ENCODE measurements around the gene CRTC2. TPM values are rescaled to one million over a fixed set of nuclear protein-coding genes. Genes with fewer than 3 reads are reported as not detected.
A peak's percentile ranks its signal among the peaks of the same experiment; 100 is the strongest.

CRTC2 gene
- total and polyA plus RNA-seq, 2 of the 4 experiments (the other 2 are of a cell fraction): 2.7 to 20.1 TPM

DNA sequence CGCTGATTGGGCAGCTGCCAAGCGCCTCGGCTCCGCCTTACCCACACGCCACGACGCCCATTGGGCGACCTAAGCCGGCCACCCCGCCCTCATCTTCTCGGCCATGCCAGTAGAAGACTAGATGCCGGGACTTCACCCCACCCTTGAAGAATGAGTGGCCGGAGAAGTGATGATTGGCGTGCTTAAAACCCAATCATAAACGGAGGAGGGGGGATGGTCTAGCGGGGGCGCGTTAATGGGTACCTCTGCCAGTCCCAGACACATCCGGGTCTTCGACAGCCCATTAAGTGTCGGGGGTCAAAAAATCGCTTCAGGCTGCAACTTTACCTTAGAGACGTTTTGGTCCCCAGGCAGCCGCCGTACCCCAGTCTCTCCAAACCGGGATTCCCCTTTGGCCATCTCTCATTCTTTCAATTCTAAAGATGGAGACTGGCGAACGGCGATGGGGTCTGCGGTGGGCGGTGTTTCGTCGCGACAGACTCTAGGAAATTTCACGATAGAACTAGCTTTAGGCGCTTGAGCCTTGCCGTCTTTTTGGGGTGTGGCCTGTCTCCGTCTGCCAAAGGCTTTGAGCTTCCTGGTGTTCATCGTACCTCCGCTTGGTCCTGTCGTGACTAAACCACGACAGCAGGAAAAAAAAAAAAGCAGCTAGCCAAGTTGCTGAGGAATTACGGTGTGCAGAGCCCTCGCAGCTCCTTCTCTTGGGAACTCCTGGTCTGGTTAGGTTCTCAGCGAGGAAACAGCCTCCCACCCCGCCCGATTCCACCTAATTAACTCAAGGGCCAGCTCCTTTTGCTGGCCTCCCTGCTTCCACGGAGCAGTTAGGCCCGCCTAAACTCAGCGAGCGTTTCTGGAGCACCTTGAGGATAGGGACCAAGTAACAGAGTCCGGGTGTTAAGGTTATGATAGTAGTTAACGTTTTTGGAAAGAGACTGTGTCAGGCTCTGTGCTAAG is 35.2 kb downstream of the CRTC2 start, which contains the start of gene GATAD2B:
TSS of gene GATAD2B (minus strand) at position 1 of the 954 bp plus-strand sequence. CDS start 94,625 bp downstream, outside the sequence.
- in situ Hi-C loops (cut with MboI; ENCODE audit: low sequenced_read_pairs) (no loop called here), dilution Hi-C loops (cut with HindIII; ENCODE audit: low sequenced_read_pairs, unreplicated experiment) (loop anchor here (25.0 kb wide), 1 partner anchor 111 kb away; no protein-coding TSS in a partner anchor), intact Hi-C loops (cut with micrococcal nuclease) (loop anchor here (5.0 to 10.0 kb wide), 2 partner anchors 41 to 128 kb away; no protein-coding TSS in a partner anchor)
- Histone ChIP-seq H3K9ac (ENCODE audit: low read depth, low read length) (peak within 1 kb of the TSS; percentile 92), H3K79me1 (ENCODE audit: low read depth in 1 of 2, low read length in 2 of 2) (peaks cover 8 to 50% of the 10 kb centered on the region in 2 experiments; a peak in 3 of 4 replicates), H3K4me1 (ENCODE audit: control insufficient read depth, insufficient read depth, low read length) (peaks cover 11% of the 10 kb centered on the region), H3K56ac (ENCODE audit: extremely low read depth, insufficient read depth, low read length) (peak within 1 kb of the TSS; percentile 89), H2AK5ac (ENCODE audit: low read depth, low read length) (peak within 1 kb of the TSS; percentile 63), H2BK15ac (ENCODE audit: low read depth, low read length) (peak within 1 kb of the TSS; percentile 80; the same call in 1 of the 3 replicates), H3K4me2 (ENCODE audit: low read depth, low read length) (peak within 1 kb of the TSS; percentile 82), H3K4ac (ENCODE audit: low read depth, low read length) (peak within 1 kb of the TSS; percentile 93), H3K36me3 (ENCODE audit: control insufficient read depth, insufficient read depth, low read length) (no peaks in the 10 kb centered on the region), H4K20me1 (ENCODE audit: insufficient read depth, low read length) (peaks cover 38% of the 10 kb centered on the region), H4K5ac (ENCODE audit: low read depth, low read length) (peak within 1 kb of the TSS; percentile 81), H3K9me3 (ENCODE audit: control insufficient read depth, insufficient read depth, low read length) (no peaks in the 10 kb centered on the region), H2AFZ (replicated peaks; ENCODE audit: low read length, poor library complexity) (peak within 1 kb of the TSS; percentile 94), H2AK9ac (replicated peaks; ENCODE audit: low read depth, low read length, poor library complexity) (peak within 1 kb of the TSS; percentile 97), H3K14ac (replicated peaks; ENCODE audit: low read depth, low read length) (peak within 1 kb of the TSS; percentile 97), H3K27ac (ENCODE audit: insufficient read depth, low read length) (peak within 1 kb of the TSS; percentile 83), H3K9me1 (ENCODE audit: insufficient read depth, low read length) (peaks cover 9% of the 10 kb centered on the region; the same call in 1 of the 2 replicates), H2BK5ac (ENCODE audit: low read depth, low read length, poor library complexity, severe bottlenecking) (peak within 1 kb of the TSS; percentile 74), H4K8ac (ENCODE audit: low read depth in 2 of 2, low read length in 2 of 2) (peak within 1 kb of the TSS; percentile 93 to 96), H3K4me3 (ENCODE audit: insufficient read depth, low read depth, low read length) (peak within 1 kb of the TSS; percentile 89), H4K91ac (ENCODE audit: insufficient read depth, low read depth, low read length) (peak within 1 kb of the TSS; percentile 86), H3K23ac (ENCODE audit: low read depth, low read length) (peak within 1 kb of the TSS; percentile 94), H3K27me3 (ENCODE audit: control insufficient read depth, insufficient read depth, low read length) (no peaks in the 10 kb centered on the region), H3K18ac (ENCODE audit: low read depth, low read length) (peak within 1 kb of the TSS; percentile 40), H2BK20ac (ENCODE audit: low read depth, low read length) (peak within 1 kb of the TSS; percentile 16; the same call in 1 of the 2 replicates), H2BK120ac (ENCODE audit: low read depth, low read length) (peak within 1 kb of the TSS; percentile 36)
- POLR2A ChIA-PET (ENCODE audit: unreplicated experiment): interaction anchor here (0.6 to 0.7 kb wide), 2 partner anchors 44 to 138 kb away, joined by 3 to 14 read pairs; partner anchors contain the start of gene CREB3L4
- peak; percentile 98 for ATAC-seq (ENCODE audit: low read depth)
- peak; percentile 80; the same call in 1 of the 2 replicates for TF ChIP-seq MAZ (IDR thresholded peaks at IDR 0.05; ENCODE audit: borderline replicate concordance, low read depth, low read length)
- TF ChIP-seq MXI1 (IDR thresholded peaks at IDR 0.05; ENCODE audit: borderline replicate concordance, low read depth, low read length): peak; percentile 56; the same call in 1 of the 2 replicates
- TF ChIP-seq, protein P1, sequence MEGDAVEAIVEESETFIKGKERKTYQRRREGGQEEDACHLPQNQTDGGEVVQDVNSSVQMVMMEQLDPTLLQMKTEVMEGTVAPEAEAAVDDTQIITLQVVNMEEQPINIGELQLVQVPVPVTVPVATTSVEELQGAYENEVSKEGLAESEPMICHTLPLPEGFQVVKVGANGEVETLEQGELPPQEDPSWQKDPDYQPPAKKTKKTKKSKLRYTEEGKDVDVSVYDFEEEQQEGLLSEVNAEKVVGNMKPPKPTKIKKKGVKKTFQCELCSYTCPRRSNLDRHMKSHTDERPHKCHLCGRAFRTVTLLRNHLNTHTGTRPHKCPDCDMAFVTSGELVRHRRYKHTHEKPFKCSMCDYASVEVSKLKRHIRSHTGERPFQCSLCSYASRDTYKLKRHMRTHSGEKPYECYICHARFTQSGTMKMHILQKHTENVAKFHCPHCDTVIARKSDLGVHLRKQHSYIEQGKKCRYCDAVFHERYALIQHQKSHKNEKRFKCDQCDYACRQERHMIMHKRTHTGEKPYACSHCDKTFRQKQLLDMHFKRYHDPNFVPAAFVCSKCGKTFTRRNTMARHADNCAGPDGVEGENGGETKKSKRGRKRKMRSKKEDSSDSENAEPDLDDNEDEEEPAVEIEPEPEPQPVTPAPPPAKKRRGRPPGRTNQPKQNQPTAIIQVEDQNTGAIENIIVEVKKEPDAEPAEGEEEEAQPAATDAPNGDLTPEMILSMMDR (conservative IDR thresholded peaks at IDR 0.05; ENCODE audit: low read depth, low read length): no peak
- peak; percentile 53 for TF ChIP-seq POLR2A (IDR thresholded peaks at IDR 0.05; ENCODE audit: low read depth, low read length)
- peak; percentile 76 for TF ChIP-seq FOS (IDR thresholded peaks at IDR 0.05; ENCODE audit: low read depth, low read length)
- no peak for TF ChIP-seq CHD1 (IDR thresholded peaks at IDR 0.05; ENCODE audit: low read depth, low read length)
- TF ChIP-seq RFX5 (IDR thresholded peaks at IDR 0.05; ENCODE audit: low read depth, low read length): no peak; the same call in 1 of the 2 replicates
- TF ChIP-seq USF2 (IDR thresholded peaks at IDR 0.05; ENCODE audit: low read depth, low read length): 0 out of 2 replicates have a peak, but pooled peaks have one; percentile 28
- peak; percentile 100 for DNase-seq
- no TSS peak for BruUV-seq (replicated peaks)
- CTCF ChIA-PET: no interaction called here
- WGBS, 2 experiments (ENCODE audit: extremely low coverage in 2 of 2, insufficient read length in 1 of 2): 0% methylated on average over 16 of the region's 53 CpGs; no CpG with 5 or more reads in 1 of the 2 experiments

All from IMR-90 (cell line).